GM19452 (cell line): ENCODE data around the gene RNASE11.
"Not testable (repeated sequence)": the region's sequence is repeated elsewhere in the genome, so short reads cannot be mapped to it uniquely, and the experiment has no call there.

ENCODE experiments used
- ATAC-seq: cut with Tn5 transposase; IDR thresholded peaks from one replicate; pipeline ENCODE4 v1.9.1; 2021; ENCODE audit not compliant: unreplicated experiment

RNASE11 gene

DNA sequence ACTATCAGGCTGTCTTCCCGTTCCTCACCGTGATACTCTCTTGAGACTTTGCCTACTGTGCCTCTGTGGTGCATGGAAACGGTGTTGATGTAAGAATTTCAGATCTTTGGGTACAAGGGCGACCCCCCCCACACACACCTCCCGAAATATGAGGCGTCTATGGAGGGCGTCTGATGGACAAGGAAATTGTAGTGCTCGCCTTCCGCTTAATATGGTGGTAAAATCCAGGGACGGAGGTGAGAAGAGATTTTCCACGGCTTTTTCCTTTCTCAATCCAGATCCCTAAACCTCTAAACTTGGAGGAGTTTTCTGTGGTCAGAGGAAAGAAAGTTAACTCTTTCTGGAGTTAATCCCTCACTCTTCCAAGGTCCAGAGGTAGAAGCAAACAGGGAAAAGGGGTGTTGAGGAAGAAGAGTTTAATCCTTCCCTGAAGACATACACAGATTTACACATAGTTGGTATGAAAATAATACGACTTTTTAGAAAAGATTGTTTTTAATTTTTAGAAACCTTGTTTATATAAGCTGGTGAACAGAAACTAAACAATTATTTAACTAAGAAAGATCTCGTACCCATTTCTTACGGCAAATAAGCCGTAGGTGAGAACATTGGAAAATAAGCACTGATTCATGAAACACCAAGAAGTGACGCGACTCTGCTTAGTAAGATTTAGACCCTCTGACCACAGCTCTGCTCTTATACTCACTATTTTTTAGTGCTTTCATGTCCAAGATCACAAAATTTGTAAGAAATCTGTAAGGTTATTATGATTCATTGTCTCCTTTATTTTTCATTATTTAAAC is 26.4 kb upstream of the RNASE11 start:
- ATAC-seq = peak; percentile 1

DNA sequence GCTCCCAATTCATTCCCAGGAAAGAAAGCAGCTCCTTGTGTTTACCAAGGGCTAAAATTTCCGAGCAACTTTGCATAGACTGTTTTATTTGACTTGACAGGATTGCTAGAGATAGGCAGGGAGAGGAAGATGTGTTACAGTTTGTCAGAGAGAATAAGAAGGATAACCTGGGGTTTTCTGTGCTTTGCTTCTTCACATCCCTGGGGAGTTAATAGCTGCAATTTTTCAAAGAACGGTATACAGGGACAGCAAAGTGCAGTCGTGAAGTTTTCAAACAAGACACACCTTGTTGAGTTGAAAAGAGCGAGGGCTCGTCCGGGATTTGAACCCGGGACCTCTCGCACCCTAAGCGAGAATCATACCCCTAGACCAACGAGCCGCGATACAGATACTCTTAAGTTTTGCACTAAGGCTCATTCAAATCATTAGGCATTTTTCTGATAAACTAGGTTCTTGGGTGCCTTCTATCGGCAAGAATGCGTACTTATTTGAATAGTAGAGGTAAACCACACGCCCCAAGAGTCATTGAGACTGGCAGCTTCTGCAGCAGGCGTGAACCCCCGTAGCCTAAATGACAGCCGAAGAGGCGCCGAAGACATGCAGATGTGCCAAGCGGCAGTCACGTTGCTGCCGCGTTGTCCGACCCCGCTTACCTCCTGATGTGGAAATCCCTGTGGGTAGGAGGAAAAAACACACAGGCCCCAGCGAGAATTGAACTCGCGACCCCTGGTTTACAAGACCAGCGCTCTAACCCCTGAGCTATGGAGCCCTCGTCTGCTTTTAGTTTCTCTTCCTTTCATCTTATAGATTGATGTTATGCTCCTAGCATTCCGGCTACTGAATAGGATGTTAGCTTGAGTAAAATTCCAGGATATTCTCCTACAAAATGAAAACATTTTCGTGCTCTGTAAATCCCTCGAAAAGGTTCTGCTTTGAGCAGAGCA is 25.6 kb upstream of the RNASE11 start:
- peak; percentile 66 for ATAC-seq

GRCh38 chr14:20612403-20612802 is 24.6 kb upstream of the RNASE11 start:
- no peak for ATAC-seq

DNA sequence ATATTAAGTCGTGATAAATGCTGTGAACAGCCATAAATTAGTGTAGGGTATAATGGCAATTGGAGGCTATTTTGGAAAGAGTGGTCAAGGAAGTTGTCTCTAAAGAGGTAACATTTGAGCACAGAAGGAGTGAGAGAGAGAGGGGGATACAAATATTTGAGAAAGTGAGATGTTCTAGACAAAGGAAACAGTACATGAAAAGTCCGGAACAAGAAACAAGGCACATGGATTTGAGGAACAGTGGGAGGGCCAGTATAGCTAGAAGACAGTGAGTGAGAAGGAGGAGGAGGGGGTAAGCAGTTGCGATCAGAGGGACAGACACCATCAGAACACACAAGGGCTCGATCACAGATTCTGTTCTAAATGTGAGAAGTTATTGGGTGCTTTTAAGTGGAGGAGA is 23.5 kb upstream of the RNASE11 start:
- no peak for ATAC-seq

- ATAC-seq = no peak
Measured at GRCh38 chr14:20610002-20610765, 22.4 kb upstream of the RNASE11 start.

- no peak for ATAC-seq
Measured at GRCh38 chr14:20609215-20610001, 21.6 kb upstream of the RNASE11 start.

- ATAC-seq = no peak
Measured at GRCh38 chr14:20608383-20609110, 20.7 kb upstream of the RNASE11 start.

DNA sequence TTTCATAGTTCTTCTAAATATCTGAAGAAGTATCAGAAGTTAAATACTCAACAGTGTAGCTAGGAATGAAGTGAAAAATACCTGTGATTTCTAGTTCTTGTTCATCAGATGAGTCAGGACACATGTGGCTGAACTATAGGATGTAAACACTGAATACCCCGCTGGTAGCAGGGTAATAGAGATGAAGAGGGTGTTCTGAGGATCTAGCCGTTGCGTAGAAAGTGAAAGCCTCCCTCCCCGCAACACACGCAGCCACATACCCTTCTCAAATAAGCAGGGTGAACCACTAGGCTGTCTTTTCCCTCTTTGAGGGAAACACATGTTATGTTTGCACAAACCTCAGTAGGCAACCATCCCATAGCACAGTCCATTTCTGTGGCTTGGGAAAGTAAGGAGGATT is 19.8 kb upstream of the RNASE11 start:
- no peak for ATAC-seq

GRCh38 chr14:20606902-20607242 is 19.1 kb upstream of the RNASE11 start:
- no peak for ATAC-seq

GRCh38 chr14:20606190-20606901 is 18.5 kb upstream of the RNASE11 start:
- ATAC-seq = no peak

GRCh38 chr14:20603813-20604690 is 16.3 kb upstream of the RNASE11 start:
- no peak for ATAC-seq

GRCh38 chr14:20602583-20602982 is 14.8 kb upstream of the RNASE11 start:
- no peak for ATAC-seq

DNA sequence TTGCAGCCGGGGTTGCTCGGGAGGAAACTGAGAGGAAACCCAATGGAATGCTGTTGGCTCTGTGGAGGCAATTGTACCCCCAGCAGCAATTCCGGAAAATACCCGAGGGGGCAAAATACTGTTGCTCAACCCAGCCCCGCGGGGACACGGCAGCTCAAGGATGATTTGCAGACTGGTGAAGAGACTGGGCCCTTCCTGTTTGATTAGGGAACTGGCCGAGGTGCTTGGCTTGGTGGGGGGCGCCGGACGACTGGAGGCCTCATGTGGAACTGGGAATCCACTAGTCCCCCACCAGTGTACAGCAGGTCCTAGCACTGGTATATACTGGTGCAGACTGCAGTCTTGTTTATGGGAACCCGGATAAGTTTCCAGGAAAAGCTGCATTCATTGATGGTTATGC is 13.7 kb upstream of the RNASE11 start:
- ATAC-seq = no peak

- ATAC-seq = no peak
Measured at GRCh38 chr14:20597108-20597507, 9.3 kb upstream of the RNASE11 start.

- ATAC-seq = not testable (repeated sequence)
Measured at GRCh38 chr14:20595726-20596125, 7.9 kb upstream of the RNASE11 start.

GRCh38 chr14:20592574-20592973 is 4.8 kb upstream of the RNASE11 start:
- no peak for ATAC-seq

GRCh38 chr14:20591235-20591634 is 3.4 kb upstream of the RNASE11 start, which contains the start of gene RNASE12:
TSS of gene RNASE12 (minus strand) at chr14:20591376. CDS start at chr14:20590723, 653 bp downstream.
- no peak for ATAC-seq

GRCh38 chr14:20583908-20584307 is 3.9 kb downstream of the RNASE11 start:
- no peak for ATAC-seq
